GM18508 (cell line): ENCODE data around the gene TCF15.

Source experiments
- ATAC-seq: cut with Tn5 transposase; IDR thresholded peaks from one replicate; pipeline ENCODE4 v1.9.1; 2021; ENCODE audit warnings: moderate number of reproducible peaks; ENCODE audit not compliant: insufficient read depth, unreplicated experiment

TCF15 gene

GRCh38 chr20:615514-615913 is 5.4 kb upstream of the TCF15 start:
- ATAC-seq: no peak

GRCh38 chr20:611843-612185 is 1.7 kb upstream of the TCF15 start:
- ATAC-seq: no peak

GRCh38 chr20:611047-611842 is 1.1 kb upstream of the TCF15 start:
- ATAC-seq: no peak

- ATAC-seq: no peak
These were observed 641 bp downstream of the TCF15 start for GRCh38 chr20:609371-609964.

GRCh38 chr20:608970-609369 is 1.1 kb downstream of the TCF15 start:
- ATAC-seq: no peak

- no peak for ATAC-seq
These were observed 2.6 kb downstream of the TCF15 start for GRCh38 chr20:607476-607875.

- ATAC-seq: no peak
These were observed 4.9 kb downstream of the TCF15 start for GRCh38 chr20:605237-605636.

- no peak for ATAC-seq
These were observed 6.9 kb downstream of the TCF15 start for GRCh38 chr20:603116-603640.

- ATAC-seq: no peak
These were observed 7.8 kb downstream of the TCF15 start for GRCh38 chr20:602111-602970.

GRCh38 chr20:600736-601135 is 9.4 kb downstream of the TCF15 start:
- no peak for ATAC-seq

GRCh38 chr20:600141-600540 is 10.0 kb downstream of the TCF15 start:
- ATAC-seq: no peak

GRCh38 chr20:598133-598850 is 11.8 kb downstream of the TCF15 start:
- ATAC-seq: no peak

GRCh38 chr20:597560-597959 is 12.5 kb downstream of the TCF15 start:
- no peak for ATAC-seq

- no peak for ATAC-seq
These were observed 14.5 kb downstream of the TCF15 start for GRCh38 chr20:595330-596308.

GRCh38 chr20:592506-592905 is 17.6 kb downstream of the TCF15 start:
- ATAC-seq: no peak

GRCh38 chr20:591941-592340 is 18.2 kb downstream of the TCF15 start:
- no peak for ATAC-seq

- ATAC-seq: no peak
These were observed 21.0 kb downstream of the TCF15 start for GRCh38 chr20:588932-589672.

GRCh38 chr20:588476-588875 is 21.6 kb downstream of the TCF15 start:
- ATAC-seq: no peak

GRCh38 chr20:584971-585301 is 25.2 kb downstream of the TCF15 start:
- no peak for ATAC-seq
